HUES48 (cell line): Measurements from ENCODE around the gene DGCR2.

ENCODE experiments used
- H3K27ac ChIP-seq: one replicate; pipeline ENCODE4 v1.7.0; 2013; ENCODE audit warnings: low read depth, low read length, inconsistent platforms
- H3K27me3 ChIP-seq: 2 replicates; pipeline ENCODE4 v1.6.1; 2013; ENCODE audit warnings: mild to moderate bottlenecking, low read length; ENCODE audit not compliant: control insufficient read depth, insufficient read depth
- H3K36me3 ChIP-seq: 2 replicates; pipeline ENCODE4 v1.6.1; 2013; ENCODE audit warnings: low read length; ENCODE audit not compliant: control insufficient read depth, insufficient read depth
- H3K4me1 ChIP-seq: 2 replicates; pipeline ENCODE4 v1.6.1; 2013; ENCODE audit warnings: mild to moderate bottlenecking, low read length; ENCODE audit not compliant: control insufficient read depth, insufficient read depth
- H3K4me3 ChIP-seq: 2 replicates; pipeline ENCODE4 v1.5.1; 2013; ENCODE audit warnings: mild to moderate bottlenecking, low read depth, low read length
- H3K9ac ChIP-seq: 2 replicates; pipeline ENCODE4 v1.6.1; 2013; ENCODE audit warnings: mild to moderate bottlenecking, low read depth, low read length, moderate library complexity
- H3K9me3 ChIP-seq: 2 replicates; pipeline ENCODE4 v1.6.1; 2013; ENCODE audit warnings: low read length; ENCODE audit not compliant: control insufficient read depth, insufficient read depth

The DGCR2 gene

GRCh38 chr22:19132693-19133400, 10.6 kb upstream of the DGCR2 start:
- Histone ChIP-seq H3K9me3 (no peaks in the 10 kb centered on the region), H3K27ac (no peak overlapping the region), H3K36me3 (peaks cover 46% of the 10 kb centered on the region), H3K4me1 (no peaks in the 10 kb centered on the region), H3K9ac (no peak overlapping the region), H3K4me3 (no peak overlapping the region), H3K27me3 (no peaks in the 10 kb centered on the region)

DNA sequence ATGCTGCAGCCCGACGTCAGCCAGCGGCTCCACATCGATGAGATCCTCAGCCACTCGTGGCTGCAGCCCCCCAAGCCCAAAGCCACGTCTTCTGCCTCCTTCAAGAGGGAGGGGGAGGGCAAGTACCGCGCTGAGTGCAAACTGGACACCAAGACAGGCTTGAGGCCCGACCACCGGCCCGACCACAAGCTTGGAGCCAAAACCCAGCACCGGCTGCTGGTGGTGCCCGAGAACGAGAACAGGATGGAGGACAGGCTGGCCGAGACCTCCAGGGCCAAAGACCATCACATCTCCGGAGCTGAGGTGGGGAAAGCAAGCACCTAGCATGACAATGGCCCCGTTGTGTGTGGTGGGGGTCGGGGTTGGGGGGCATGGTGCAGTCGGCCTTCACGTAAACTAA, 9.9 kb upstream of the DGCR2 start:
- Histone ChIP-seq H3K36me3 (peaks cover 39% of the 10 kb centered on the region), H3K27ac (no peak overlapping the region), H3K9ac (no peak overlapping the region), H3K27me3 (no peaks in the 10 kb centered on the region), H3K9me3 (no peaks in the 10 kb centered on the region), H3K4me1 (no peaks in the 10 kb centered on the region), H3K4me3 (no peak overlapping the region)

DNA sequence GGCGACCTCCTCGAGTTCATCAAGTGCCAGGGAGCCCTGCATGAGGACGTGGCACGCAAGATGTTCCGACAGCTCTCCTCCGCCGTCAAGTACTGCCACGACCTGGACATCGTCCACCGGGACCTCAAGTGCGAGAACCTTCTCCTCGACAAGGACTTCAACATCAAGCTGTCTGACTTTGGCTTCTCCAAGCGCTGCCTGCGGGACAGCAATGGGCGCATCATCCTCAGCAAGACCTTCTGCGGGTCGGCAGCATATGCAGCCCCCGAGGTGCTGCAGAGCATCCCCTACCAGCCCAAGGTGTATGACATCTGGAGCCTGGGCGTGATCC, 9.4 kb upstream of the DGCR2 start:
- peaks cover 34% of the 10 kb centered on the region for H3K36me3 ChIP-seq
- H3K27ac ChIP-seq = no peak overlapping the region
- H3K4me3 ChIP-seq = no peak overlapping the region
- no peaks in the 10 kb centered on the region for H3K4me1 ChIP-seq
- H3K27me3 ChIP-seq = no peaks in the 10 kb centered on the region
- no peak overlapping the region for H3K9ac ChIP-seq
- no peaks in the 10 kb centered on the region for H3K9me3 ChIP-seq

GRCh38 chr22:19130959-19131684, 8.9 kb upstream of the DGCR2 start, which contains the start of gene TSSK2:
TSS of gene TSSK2 (plus strand) at chr22:19131308. CDS start at chr22:19131400, 92 bp downstream.
- H3K9ac ChIP-seq = no peak within 1 kb of the TSS
- H3K4me3 ChIP-seq = no peak within 1 kb of the TSS
- no peaks in the 10 kb centered on the region for H3K9me3 ChIP-seq
- H3K36me3 ChIP-seq = peaks cover 29% of the 10 kb centered on the region
- no peaks in the 10 kb centered on the region for H3K27me3 ChIP-seq
- no peaks in the 10 kb centered on the region for H3K4me1 ChIP-seq
- no peak within 1 kb of the TSS for H3K27ac ChIP-seq

GRCh38 chr22:19129871-19130270, 7.7 kb upstream of the DGCR2 start:
- Histone ChIP-seq H3K9me3 (no peaks in the 10 kb centered on the region), H3K4me3 (no peak overlapping the region), H3K36me3 (peaks cover 22% of the 10 kb centered on the region), H3K4me1 (no peaks in the 10 kb centered on the region), H3K27ac (no peak overlapping the region), H3K27me3 (no peaks in the 10 kb centered on the region), H3K9ac (no peak overlapping the region)

DNA sequence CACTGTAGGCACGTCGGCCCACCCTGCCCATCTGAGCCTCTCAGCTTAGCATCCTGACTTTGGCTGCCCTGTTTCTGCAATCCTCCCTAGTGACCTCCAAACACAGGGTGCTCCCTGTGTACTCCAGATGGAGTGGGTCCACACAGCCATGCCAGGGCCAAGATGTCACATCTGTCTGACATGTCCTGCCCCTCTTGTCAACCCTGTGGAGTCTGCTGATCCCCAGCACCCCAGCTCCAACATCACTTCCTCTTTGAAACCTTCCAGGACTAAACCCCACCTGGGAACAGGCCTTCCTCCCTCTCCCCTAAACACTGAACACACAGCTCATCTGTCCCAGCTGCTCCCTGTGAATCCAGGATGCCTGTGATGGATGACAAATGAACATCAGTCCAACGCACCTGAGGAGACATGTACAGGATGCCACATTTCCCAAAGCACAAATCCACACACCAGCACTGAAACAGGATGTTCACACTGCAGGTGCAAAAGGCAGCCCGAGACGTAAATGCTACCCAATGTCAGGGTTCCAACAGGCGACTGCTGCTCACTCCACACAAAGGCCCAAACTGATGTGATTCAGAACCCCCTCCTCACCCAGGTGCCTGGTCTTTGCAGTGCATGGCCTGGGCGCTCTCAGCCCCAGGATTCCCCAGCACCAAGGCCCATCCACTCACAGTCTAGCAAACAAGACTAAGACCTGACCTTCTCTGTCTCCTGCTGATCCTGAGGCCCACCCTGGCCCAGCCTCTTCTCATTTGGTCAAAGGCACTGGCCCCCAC, 6.9 kb upstream of the DGCR2 start:
- H3K27ac ChIP-seq = no peak overlapping the region
- no peak overlapping the region for H3K9ac ChIP-seq
- no peak overlapping the region for H3K4me3 ChIP-seq
- H3K9me3 ChIP-seq = no peaks in the 10 kb centered on the region
- H3K4me1 ChIP-seq = no peaks in the 10 kb centered on the region
- H3K36me3 ChIP-seq = peaks cover 14% of the 10 kb centered on the region
- no peaks in the 10 kb centered on the region for H3K27me3 ChIP-seq

- H3K4me1 ChIP-seq = peaks cover 3% of the 10 kb centered on the region
- H3K27ac ChIP-seq = no peak overlapping the region
- no peaks in the 10 kb centered on the region for H3K9me3 ChIP-seq
- H3K36me3 ChIP-seq = peaks cover 3% of the 10 kb centered on the region; the same call in 1 of the 2 replicates
- no peaks in the 10 kb centered on the region for H3K27me3 ChIP-seq
- no peak overlapping the region for H3K9ac ChIP-seq
- no peak overlapping the region for H3K4me3 ChIP-seq
Observed at GRCh38 chr22:19128009-19128401, 5.8 kb upstream of the DGCR2 start.

DNA sequence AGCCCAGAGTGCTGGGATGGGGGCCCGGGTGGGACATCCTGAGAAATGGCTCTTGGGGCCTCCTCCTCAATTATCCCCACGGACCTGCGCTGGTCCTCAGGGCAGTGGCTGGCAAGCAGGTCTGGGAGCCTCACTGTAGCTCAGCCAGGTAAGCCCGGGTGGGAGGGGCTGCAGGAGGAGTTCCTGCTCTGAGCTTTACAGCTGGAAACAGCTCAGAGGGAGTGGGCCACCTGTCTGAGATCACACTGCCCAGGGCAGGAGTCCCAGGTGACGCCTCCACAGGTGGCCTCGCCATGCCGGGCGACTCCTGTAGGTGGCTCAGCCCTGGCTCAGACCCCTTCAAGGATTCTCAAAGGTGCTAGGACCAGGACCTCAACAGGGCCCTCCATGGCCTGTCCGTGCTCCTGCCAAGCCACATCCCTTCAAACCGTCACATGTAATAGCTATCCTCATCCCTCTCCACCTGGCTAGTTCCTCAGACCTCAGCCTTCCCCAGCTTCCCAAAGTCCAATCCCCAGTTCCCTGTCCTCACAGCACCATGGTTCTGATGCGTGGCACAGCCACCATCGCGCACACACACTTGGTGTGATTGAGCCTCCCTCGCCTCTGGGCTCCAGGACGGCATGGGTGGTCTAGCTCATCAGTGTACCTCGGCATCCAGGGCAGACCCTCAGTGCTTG, 5.3 kb upstream of the DGCR2 start:
- H3K4me3 ChIP-seq = no peak overlapping the region
- H3K27me3 ChIP-seq = no peaks in the 10 kb centered on the region
- H3K4me1 ChIP-seq = peaks cover 5% of the 10 kb centered on the region
- no peak overlapping the region for H3K27ac ChIP-seq
- no peak overlapping the region for H3K9ac ChIP-seq
- H3K9me3 ChIP-seq = no peaks in the 10 kb centered on the region
- H3K36me3 ChIP-seq = no peaks in the 10 kb centered on the region

DNA sequence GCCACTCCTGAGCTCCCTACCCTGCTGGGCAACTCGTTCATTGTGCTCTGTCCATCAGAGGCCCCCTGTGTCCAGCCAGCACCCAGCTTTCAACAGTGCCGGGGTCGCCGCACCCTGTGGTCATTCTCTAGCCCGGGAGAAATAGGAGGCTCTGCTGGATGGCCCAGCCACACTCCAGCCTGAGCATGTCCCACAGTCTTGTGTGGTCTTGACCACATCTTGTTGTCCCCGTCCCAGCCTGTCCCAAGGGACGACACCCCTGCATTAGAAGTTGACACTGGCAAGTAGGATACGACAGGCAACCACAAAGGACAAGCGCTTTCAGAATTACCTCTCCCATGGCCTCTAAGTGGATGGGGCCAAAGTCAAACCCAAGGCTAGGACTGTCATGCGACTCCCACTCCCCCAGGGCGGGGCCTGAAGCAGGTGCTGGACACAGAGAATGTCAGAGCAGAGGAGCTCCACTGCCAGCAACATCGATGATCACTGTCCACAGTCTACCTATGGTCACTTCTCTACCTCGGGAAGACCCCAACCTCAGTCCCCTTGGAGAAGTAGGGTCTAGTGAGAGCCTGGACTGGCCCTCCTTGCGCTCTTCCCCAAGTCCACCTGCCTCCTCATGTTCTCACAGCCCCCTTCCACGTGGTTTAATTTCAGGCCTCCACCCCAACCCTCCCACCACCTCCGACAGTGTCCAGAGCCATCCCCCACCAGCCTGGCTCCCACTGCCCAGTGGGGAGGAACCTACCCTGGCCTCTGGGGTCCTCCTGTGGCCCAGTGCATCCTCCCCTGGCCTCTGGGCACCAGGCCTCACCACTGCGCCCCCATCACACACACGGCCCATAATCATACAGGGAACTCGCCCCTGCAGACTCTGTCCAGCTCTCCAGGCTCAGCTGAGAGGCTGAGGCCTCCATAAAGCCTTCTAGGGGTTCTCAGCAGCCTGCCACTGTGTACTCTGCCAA, 4.4 kb upstream of the DGCR2 start:
- no peak overlapping the region for H3K4me3 ChIP-seq
- H3K4me1 ChIP-seq = peaks cover 5% of the 10 kb centered on the region
- H3K9ac ChIP-seq = no peak overlapping the region
- no peaks in the 10 kb centered on the region for H3K9me3 ChIP-seq
- no peaks in the 10 kb centered on the region for H3K27me3 ChIP-seq
- H3K27ac ChIP-seq = no peak overlapping the region
- no peaks in the 10 kb centered on the region; the same call in 1 of the 2 replicates for H3K36me3 ChIP-seq
